Measurements from ENCODE around the gene ABR.

DNA sequence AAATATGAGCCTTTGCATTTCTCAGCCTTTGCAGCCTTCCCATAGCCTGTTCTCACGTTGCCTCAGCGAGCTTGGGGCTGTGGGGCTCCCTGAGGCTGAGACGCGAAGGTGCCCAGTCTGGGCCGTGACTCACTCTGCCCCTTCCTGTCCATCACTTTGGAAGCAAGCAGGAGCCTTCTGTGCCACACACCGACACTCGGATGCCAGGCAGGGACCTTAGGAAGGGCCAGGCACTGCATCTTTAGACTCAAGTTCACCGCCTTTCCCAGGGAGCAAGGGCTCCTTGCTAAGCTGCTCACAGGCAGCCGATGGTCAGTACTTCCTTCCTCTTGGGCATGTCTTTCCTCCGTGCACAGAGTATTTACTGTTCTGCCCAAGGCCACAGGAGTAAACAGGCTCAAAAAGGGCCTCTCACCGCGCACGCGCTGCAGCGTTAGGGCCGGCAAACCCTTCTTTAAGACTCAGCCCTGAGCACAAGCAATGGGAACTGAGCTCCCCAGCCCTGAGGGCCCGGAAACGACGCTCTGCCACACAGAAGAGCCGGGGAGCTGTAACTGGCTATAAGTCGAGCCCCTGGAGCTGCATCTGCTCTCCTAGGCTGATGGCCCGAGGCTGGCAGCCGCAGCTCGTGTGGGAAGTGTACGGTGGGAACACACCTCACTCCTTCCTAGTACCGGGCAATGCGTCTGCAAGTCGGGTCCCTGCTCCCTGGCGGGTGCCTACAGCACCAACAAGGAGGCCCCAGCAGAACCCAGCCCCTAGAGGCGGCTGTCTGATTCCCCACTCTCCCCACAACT is 175.6 kb downstream of the ABR start:
- no peak for TF ChIP-seq EP300 (IDR thresholded peaks at IDR 0.05)
- TF ChIP-seq, protein P1, sequence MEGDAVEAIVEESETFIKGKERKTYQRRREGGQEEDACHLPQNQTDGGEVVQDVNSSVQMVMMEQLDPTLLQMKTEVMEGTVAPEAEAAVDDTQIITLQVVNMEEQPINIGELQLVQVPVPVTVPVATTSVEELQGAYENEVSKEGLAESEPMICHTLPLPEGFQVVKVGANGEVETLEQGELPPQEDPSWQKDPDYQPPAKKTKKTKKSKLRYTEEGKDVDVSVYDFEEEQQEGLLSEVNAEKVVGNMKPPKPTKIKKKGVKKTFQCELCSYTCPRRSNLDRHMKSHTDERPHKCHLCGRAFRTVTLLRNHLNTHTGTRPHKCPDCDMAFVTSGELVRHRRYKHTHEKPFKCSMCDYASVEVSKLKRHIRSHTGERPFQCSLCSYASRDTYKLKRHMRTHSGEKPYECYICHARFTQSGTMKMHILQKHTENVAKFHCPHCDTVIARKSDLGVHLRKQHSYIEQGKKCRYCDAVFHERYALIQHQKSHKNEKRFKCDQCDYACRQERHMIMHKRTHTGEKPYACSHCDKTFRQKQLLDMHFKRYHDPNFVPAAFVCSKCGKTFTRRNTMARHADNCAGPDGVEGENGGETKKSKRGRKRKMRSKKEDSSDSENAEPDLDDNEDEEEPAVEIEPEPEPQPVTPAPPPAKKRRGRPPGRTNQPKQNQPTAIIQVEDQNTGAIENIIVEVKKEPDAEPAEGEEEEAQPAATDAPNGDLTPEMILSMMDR (IDR thresholded peaks at IDR 0.05): no peak
- no peak for TF ChIP-seq MAFK (IDR thresholded peaks at IDR 0.05; ENCODE audit: partially characterized antibody)
- no peak for TF ChIP-seq NPAS2 (CRISPR knock-in tag; IDR thresholded peaks at IDR 0.05; ENCODE audit: borderline replicate concordance)
- no peak for TF ChIP-seq TP53 (CRISPR knock-in tag; IDR thresholded peaks at IDR 0.05)
- TF ChIP-seq RNF2 (IDR thresholded peaks at IDR 0.05; ENCODE audit: borderline replicate concordance, low read depth): no peak
- no peak for TF ChIP-seq ZFP36 (IDR thresholded peaks at IDR 0.05; ENCODE audit: borderline replicate concordance, partially characterized antibody)
- no peak for TF ChIP-seq JUNB (IDR thresholded peaks at IDR 0.05)
- no peak for TF ChIP-seq FOXS1 (CRISPR knock-in tag; IDR thresholded peaks at IDR 0.05)
